Astrocyte (in vitro differentiated cells and primary cell): ENCODE measurements around the gene LRMDA.

Experiments
- CTCF ChIP-seq: IDR thresholded peaks from 2 replicates; pipeline ENCODE4 v1.5.1; 2011; ENCODE audit warnings: low read depth, mild to moderate bottlenecking, inconsistent platforms, low read length, moderate library complexity; ENCODE audit not compliant: insufficient read depth
- EZH2 ChIP-seq: IDR thresholded peaks from 2 replicates; pipeline ENCODE4 v1.6.1; 2012; ENCODE audit warnings: mild to moderate bottlenecking, low read length, inconsistent platforms; ENCODE audit not compliant: insufficient read depth

DNA sequence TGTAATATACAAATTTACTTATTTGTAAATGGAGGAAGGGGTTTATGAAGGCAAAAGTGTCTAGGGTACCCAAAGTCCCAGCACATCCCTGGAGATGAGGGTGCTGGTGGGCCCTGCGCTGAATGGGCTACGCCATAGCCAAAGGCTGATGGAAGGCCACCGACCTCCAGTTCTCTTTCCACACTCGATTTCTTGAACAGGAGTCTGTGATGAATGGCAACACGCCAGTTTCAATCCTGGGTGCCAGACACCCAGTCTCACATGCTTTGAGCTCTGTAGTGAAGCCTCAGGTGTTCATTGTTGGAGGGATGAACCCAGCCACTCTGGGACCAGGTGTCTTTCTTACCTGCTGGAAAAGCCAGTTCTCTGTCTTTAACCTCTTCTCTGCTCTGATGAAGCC lies 752 bp downstream of the LRMDA start:
- TF ChIP-seq CTCF (no peak), EZH2 (no peak)
